ENCODE results near the gene LRRC8E. TPM values are rescaled to one million over a fixed set of nuclear protein-coding genes. Genes with fewer than 3 reads are reported as not detected.

The LRRC8E gene
- total RNA-seq, 1 donor from 2014 or later: 3.5 TPM

DNA sequence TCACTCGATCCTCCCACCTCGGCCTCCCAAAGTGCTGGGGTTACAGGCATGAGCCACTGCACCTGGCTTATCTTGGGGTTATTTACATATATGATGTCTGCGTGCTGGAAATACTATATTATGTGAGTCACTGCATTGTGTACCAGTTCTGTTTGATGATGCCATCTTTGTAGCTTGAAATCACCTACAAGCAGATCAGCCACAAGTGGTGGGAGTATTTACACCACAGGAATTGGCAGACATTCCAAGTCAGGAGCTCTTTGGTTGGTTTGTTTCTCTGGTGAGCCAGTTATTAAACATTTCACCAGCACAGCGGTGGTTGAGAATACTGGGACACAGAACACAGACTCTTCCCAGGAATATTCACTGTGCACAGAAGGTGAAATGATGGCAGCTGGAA, 59.6 kb downstream of the LRRC8E start:
- TF ChIP-seq, protein P1, sequence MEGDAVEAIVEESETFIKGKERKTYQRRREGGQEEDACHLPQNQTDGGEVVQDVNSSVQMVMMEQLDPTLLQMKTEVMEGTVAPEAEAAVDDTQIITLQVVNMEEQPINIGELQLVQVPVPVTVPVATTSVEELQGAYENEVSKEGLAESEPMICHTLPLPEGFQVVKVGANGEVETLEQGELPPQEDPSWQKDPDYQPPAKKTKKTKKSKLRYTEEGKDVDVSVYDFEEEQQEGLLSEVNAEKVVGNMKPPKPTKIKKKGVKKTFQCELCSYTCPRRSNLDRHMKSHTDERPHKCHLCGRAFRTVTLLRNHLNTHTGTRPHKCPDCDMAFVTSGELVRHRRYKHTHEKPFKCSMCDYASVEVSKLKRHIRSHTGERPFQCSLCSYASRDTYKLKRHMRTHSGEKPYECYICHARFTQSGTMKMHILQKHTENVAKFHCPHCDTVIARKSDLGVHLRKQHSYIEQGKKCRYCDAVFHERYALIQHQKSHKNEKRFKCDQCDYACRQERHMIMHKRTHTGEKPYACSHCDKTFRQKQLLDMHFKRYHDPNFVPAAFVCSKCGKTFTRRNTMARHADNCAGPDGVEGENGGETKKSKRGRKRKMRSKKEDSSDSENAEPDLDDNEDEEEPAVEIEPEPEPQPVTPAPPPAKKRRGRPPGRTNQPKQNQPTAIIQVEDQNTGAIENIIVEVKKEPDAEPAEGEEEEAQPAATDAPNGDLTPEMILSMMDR (IDR thresholded peaks at IDR 0.05): no peak
- no peaks in the 10 kb centered on the region for H3K9me3 Mint-ChIP-seq (ENCODE audit: unreplicated experiment)
- DNase-seq (ENCODE audit: extremely low spot score, unreplicated experiment): no peak
- H3K4me3 Mint-ChIP-seq (ENCODE audit: unreplicated experiment): no peak overlapping the region
- peaks cover 3% of the 10 kb centered on the region for H3K36me3 Mint-ChIP-seq (ENCODE audit: unreplicated experiment)
- no peak overlapping the region for H3K27ac Mint-ChIP-seq (ENCODE audit: unreplicated experiment)
- peaks cover 9% of the 10 kb centered on the region for H3K4me1 Mint-ChIP-seq (ENCODE audit: unreplicated experiment)
- no peaks in the 10 kb centered on the region for H3K27me3 Mint-ChIP-seq (ENCODE audit: unreplicated experiment)

Other genes starting within 250 kb of the LRRC8E start
- gene RETN, start 219.5 kb upstream of the LRRC8E start, total RNA-seq: not detected in 2 replicates
- gene MCEMP1, start 211.4 kb upstream of the LRRC8E start, total RNA-seq: not detected in 2 replicates
- gene TRAPPC5, start 207.7 kb upstream of the LRRC8E start, total RNA-seq: 105 and 108 TPM in 2 replicates
- not detected in 2 replicates for gene FCER2, start 186.4 kb upstream of the LRRC8E start, total RNA-seq
- not detected in 2 replicates for gene CLEC4G, start 156.4 kb upstream of the LRRC8E start, total RNA-seq
- gene CD209, start 141.0 kb upstream of the LRRC8E start, total RNA-seq: not detected in 2 replicates
- gene CLEC4M, start 125.3 kb upstream of the LRRC8E start, total RNA-seq: not detected in 2 replicates
- 27.3 and 27.6 TPM in 2 replicates for gene EVI5L, start 58.3 kb upstream of the LRRC8E start, total RNA-seq
- 0.24 and 0.51 TPM in 2 replicates for gene PRR36, start 14.1 kb upstream of the LRRC8E start, total RNA-seq
- gene MAP2K7, start 15.4 kb downstream of the LRRC8E start, total RNA-seq: 34.4 and 42.1 TPM in 2 replicates
- 2.3 and 2.6 TPM in 2 replicates for gene TGFBR3L, start 26.3 kb downstream of the LRRC8E start, total RNA-seq
- 19.6 and 21.9 TPM in 2 replicates for gene SNAPC2, start 31.8 kb downstream of the LRRC8E start, total RNA-seq
- gene CTXN1, start 37.6 kb downstream of the LRRC8E start, total RNA-seq: 28.7 and 28.8 TPM in 2 replicates
- gene TIMM44, start 55.2 kb downstream of the LRRC8E start, total RNA-seq: 69.4 and 73.4 TPM in 2 replicates
- 89.6 and 98.5 TPM in 2 replicates for gene ELAVL1, start 117.1 kb downstream of the LRRC8E start, total RNA-seq
- gene CCL25, start 164.2 kb downstream of the LRRC8E start, total RNA-seq: not detected in 2 replicates

All from osteocyte (in vitro differentiated cells).